HT-29 (cell line): ENCODE measurements around the gene FHL1. TPM values are rescaled to one million over a fixed set of nuclear protein-coding genes. Genes with fewer than 3 reads are reported as not detected.
"Not testable (repeated sequence)": the region's sequence is repeated elsewhere in the genome, so short reads cannot be mapped to it uniquely, and the experiment has no call there.

ENCODE experiments used
- DNase-seq: peaks from one replicate; pipeline ENCODE4 v3.0.0-alpha.2; 2015; ENCODE audit warnings: low spot score
- total RNA-seq: library from RNA; depleted of rRNA; stranded (reverse); fragments of >200 nt; shearing (Covaris generic); gene quantifications from 2 replicates; pipeline ENCODE4 v1.2.3, GENCODE V29; 2014

Gene FHL1
- total RNA-seq, 1 experiment from 2014 or later: not detected

DNA sequence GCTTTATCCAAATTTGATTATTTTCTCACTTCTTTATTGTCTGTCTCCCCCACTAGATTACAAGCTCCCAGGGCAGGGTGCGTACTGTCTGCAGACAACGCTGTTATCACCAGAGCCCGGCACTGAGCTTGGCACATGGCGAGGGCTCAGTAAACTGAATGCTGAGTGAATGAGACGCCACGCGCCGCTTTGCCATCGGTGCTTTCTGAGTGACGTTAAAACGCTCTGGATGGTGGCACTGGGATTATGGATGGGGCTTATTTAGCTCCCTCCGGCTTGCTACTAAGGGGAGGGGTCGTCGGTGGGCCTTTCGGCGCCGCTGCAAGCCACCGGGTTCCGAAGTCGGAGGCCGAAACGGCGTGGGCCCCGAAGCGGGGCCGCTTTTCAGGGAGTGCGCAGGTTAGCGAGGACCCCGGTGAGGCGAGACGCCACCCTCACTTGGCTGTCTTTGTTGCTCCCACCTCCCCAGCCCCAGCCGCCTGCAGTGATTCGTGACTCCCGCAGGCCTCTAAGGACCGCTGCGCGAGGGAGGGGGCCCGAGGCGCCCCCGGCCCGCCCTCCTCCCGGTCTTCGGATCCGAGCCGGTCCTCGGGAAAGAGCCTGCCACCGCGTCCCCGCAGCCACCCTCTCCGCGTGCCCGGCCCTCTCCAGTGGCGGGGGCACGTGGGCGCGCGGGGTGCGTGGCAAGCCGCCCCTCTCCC is 569 bp upstream of the FHL1 start:
- DNase-seq: no peak

- DNase-seq: no peak
Observed at GRCh38 chrX:136147976-136148375, 643 bp downstream of the FHL1 start.

DNA sequence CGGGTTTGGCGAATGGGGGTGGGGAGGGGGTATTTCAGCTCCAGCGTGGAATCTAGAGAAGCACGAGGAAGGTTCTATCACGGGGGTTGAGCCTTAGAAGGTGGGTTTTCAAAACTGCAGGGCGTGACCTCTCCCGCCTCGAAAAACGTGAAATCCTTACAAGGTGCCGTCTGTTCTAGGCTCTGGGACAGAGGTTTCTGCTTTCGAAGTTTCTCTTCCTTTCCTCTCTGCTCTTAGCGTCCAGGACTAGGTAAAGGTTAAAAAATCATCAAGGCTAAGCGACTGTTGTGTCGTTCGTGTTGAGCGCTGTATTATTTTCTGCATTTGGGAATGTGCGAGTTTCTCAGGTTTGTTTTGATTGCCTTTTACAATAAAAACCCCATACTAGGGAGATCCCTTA is 1.1 kb downstream of the FHL1 start:
- DNase-seq: no peak

DNA sequence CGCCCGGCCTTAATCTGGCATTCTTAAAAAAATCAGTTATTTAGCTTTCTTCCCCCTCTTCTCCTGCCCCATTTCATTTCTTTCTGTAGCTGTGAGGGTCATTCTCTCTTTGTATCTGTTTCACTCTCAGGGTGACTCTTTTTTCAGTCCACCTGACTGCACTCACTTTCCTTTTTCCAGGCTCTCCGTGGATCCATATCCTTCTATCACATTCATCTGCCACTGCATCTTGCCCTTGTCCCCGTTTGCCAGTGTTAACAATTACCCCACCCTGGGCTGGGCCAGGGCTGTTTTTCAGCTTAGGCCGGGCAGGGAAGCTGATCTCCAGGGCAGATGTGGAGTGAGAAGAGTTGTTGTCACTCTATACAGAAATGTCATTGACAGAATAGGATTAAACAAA is 7.7 kb downstream of the FHL1 start:
- DNase-seq: no peak

DNA sequence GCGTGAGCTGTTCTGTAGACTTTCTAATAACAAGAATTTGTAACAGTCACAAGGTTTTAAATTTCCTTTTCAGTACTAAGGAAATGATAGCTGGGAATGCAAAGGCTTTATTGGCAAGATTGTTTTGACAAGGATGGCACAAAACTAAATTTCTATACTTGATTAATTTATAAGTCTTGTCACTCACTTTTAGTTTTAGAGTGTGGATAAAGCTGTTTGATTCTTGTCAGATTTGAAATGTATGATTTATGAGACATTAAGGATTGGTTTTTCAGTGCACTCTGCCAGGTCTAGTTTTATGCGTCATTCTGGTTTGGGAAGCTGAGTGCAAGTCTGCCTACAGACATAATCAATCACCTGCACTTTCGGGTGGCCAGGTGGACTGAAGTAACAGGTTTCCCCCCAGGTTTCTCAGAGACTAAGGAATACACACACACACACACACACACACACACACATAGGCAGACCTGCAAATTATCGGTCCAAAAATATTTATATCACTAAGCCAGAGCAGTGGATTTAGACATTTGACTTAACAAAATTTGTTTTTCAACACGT is 9.3 kb downstream of the FHL1 start:
- DNase-seq: no peak

DNA sequence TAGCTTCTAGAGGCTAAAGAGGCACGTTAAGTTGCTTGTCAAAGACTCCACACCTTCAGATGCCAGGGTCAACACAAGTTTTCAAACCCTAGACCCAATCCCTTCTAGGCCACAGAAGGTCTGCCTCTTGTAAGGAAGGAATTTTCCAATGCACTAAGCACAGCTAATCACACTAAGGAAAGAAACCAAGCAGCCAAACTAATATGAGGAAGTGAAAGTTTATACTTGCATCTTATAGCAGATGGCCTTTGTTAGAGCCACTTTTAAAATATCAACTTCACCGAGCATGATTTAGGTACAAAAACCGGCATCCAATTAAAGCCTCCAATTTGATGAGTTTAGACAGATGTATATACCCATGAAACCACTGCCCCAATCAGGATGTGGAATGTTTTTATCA is 9.9 kb downstream of the FHL1 start:
- DNase-seq: no peak

- DNase-seq: no peak
Observed at GRCh38 chrX:136158685-136159084, 11.4 kb downstream of the FHL1 start.

DNA sequence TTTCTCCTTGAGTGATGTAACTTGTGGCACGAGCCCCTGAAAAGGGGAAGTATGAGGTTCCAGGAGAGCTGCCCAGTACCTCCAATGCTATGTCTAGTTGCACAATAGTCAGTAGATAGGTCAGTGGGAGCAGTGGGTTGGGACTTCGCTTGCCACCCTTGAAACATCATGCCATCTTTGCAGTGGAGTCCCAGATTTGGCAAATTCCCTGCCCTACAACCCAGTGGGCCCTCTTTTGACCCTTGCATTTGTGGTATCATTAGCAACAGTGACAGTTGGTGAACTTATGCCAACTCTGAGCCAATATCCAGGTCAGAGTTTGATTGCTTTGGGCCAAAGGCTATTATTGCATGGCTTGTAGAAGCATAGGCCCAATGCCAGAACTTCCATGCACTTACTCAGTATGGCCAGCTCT is 12.3 kb downstream of the FHL1 start:
- DNase-seq: no peak

DNA sequence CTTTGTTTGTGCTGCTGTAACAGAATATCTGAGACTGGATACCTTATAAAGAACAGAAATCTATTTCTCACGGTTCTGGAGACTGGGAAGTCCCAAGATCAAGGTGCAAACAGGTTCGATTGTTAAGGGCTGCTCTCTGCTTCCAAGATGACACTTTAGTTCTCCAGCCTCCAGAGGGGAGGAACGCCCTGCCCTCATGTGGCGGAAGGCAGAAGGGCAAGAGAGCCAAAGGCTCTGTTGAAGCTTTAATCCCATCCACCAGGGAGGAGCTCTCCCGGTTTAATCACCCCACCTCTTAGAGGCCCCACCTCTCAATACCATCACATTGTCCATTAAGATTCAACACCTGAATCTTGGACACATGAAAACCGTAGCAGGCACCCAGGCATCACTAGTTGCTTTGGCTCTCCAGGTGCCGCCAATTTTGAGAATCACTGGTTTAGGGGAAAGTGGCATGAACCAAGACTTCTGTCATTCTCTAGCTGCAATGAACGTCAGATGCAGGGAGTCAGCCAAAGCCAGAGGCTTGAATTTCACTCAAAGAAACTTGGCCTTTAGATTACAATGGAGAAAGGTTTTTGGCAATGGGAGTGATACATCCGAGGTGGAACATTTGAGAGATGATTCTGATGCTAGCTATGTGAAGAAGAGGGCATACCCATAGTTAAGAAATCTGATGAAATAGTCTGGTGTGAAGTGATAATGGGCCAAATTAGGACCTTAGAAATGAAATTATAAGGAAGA is 15.7 kb downstream of the FHL1 start:
- peak; percentile 66 for DNase-seq

DNA sequence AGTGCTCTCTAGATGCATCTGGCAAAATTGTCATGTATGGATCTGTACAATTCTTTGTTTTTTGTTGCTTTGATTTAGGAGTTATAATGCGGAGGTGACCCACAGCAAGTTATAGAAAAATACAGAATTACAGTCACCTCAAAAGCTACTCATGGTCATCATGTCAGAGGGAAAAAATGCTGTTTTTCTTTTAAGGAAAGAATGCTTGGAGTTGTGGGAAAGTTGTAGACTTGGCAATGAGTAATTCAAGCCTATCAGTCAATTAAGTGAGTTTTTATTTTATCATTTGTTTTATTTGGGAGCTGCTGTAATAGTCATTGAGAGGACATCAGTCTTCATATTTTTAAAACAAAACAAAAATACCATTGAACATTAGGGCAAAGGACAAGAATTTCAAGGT is 16.4 kb downstream of the FHL1 start:
- no peak for DNase-seq

DNA sequence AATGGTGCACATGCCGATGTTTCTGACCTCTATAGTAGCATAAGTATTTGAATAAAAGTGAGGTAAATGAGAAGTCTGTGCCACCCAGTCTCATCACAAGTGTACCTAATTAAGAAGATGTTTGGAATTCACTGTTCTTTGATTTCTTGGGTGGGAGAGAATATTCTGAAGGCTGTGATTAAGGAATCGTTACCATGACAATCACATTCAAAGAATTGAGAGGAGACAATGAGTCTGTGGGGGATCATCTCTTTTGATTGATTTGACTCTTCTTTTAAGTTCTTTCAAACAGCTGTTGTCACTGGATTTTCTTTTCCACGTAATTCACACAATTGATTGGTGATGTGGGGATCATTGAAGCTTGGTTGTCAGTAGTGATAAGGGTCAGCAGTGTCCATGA is 18.1 kb downstream of the FHL1 start:
- no peak for DNase-seq

DNA sequence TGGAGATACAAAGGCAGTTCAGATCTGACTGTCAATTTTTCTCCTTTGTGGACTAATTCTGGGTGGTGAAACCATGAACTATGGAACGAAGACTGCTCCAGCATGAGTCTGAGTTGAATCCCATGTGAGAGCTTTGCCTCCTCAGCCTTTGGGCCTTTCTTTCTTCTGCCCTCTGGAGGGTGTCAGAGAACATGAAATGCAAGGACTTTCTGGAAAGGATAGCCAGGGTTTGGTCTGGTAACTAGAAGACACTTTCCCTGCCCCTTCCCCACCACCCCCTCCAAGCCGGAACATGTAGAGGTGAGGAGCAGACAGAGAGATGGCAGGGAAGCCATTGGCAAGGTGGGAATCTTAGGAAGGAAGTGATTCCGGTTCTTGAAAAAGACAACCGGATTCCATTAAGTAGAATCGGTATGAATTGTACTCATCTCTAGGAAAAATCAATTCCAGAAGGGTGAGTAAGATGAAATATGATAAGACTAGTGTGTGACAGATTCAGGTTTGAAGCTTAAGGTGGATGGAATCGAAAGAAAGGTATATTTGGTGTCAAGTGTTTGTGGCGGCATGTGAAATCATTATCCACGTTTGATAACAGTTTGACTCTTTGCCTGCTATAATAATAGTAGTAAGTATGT is 19.0 kb downstream of the FHL1 start:
- DNase-seq: no peak

GRCh38 chrX:136167989-136168388 is 20.7 kb downstream of the FHL1 start:
- DNase-seq: not testable (repeated sequence)

- peak; percentile 30 for DNase-seq
Observed at GRCh38 chrX:136168929-136169735, 21.8 kb downstream of the FHL1 start.

GRCh38 chrX:136170139-136170800 is 22.9 kb downstream of the FHL1 start:
- peak; percentile 8 for DNase-seq

DNA sequence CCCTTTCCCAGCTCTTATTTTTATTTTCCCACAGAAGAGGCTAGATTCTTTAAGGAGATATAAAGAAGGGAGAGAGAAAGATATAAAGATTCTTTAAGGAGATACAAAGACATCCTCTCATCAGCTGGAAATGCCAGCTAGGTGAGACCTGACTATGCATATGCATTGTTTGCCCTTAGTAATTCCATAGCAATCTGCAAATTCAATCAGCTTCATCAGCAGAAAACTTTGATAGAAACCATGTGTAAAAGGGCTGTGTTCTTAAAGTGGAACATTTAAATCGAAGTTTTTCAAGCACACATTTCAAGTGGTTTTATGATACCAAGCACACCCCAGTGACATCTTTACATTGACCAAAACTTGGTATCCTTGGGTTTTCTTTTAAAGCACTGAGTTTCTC is 24.1 kb downstream of the FHL1 start:
- no peak for DNase-seq

GRCh38 chrX:136176399-136176825 is 29.1 kb downstream of the FHL1 start:
- no peak for DNase-seq

GRCh38 chrX:136179133-136179532 is 31.8 kb downstream of the FHL1 start:
- no peak for DNase-seq

GRCh38 chrX:136182414-136182813 is 35.1 kb downstream of the FHL1 start:
- DNase-seq: no peak

DNA sequence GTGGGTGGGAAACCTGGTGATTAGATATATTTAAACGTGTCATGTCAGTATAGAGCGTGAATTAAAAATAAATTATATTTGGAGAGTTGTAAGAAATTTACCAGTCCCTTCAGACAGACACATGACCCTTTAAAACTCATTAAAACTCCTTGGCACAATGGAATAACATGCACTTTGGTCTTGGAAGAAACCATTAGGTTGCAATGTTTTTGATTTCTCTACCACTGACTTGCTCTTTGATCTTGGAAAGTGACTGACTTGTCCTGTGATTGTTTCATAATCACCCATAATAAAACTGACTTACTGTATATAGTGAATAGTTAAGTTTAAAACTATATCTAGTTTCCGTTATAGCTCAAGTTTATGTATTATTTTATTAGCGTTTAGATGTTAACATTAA is 35.8 kb downstream of the FHL1 start:
- no peak for DNase-seq

GRCh38 chrX:136183917-136184316 is 36.6 kb downstream of the FHL1 start:
- no peak for DNase-seq
